Mucosa of descending colon (tissue), 3 donors: Measurements from ENCODE around the gene UBE2M. TPM values are rescaled to one million over a fixed set of nuclear protein-coding genes. Genes with fewer than 3 reads are reported as not detected.
"Not testable (repeated sequence)": the region's sequence is repeated elsewhere in the genome, so short reads cannot be mapped to it uniquely, and the experiment has no call there.

Experiments
- ATAC-seq: fragments of 200-7000 bp; cut with Tn5 transposase; one replicate; pipeline ENCODE4 v1.9.1; 2020; ENCODE audit warnings: mild to moderate bottlenecking, moderate library complexity
- DNase-seq, 3 donors: peaks; one replicate each; pipeline ENCODE4 v3.0.0-alpha.2; 2020
- H3K36me3 ChIP-seq: fragments of 200-600 bp; one replicate; pipeline ENCODE4 v1.8.0; 2021; ENCODE audit warnings: low read depth, mild to moderate bottlenecking
- H3K4me1 ChIP-seq: fragments of 200-600 bp; one replicate; pipeline ENCODE4 v1.8.0; 2021; ENCODE audit warnings: low read depth, mild to moderate bottlenecking
- H3K4me3 ChIP-seq: fragments of 200-600 bp; one replicate; pipeline ENCODE4 v1.8.0; 2021; ENCODE audit warnings: mild to moderate bottlenecking
- H3K9me3 ChIP-seq: fragments of 200-600 bp; one replicate; pipeline ENCODE4 v1.8.0; 2021; ENCODE audit warnings: mild to moderate bottlenecking
- intact Hi-C, 2 donors: fragments of 100-400 bp; cut with DNase I in 1 of 2; cut with micrococcal nuclease in 1 of 2; formaldehyde crosslinking; loops; one replicate each; pipeline versions ENCODE4 v1.11.0 to v1.11.1; 2022; cut with DNase I, micrococcal nuclease
- long read RNA-seq, 2 donors: library from polyadenylated mRNA; unstranded; transcript quantifications; one replicate each; pipeline ENCODE4 v2.0.0, GENCODE V29; 2019 to 2021
- total RNA-seq, 3 donors: library from RNA; stranded (reverse); fragmentation: NEBNext Ultra II Directional in 2 of 3; extraction: Animal tissue kit (Norgen Biotek cat#: 25700) in 2 of 3; gene quantifications; one replicate each; pipeline versions ENCODE4 v1.2.1 to v1.2.4, GENCODE V29; 2021 to 2023
- TF ChIP-seq, protein P1 (sequence below): fragments of 200-600 bp; IDR thresholded peaks from one replicate; pipeline ENCODE4 v1.8.0; 2022; ENCODE audit warnings: antibody characterized with exemption, mild to moderate bottlenecking
- donor health status: DM: no; HTN: no; CAD: no; lungs with moderate emphysema.
- donor health status: DM: no; HTN: no; CAD: no.
- donor health status: DM: no; HTN: yes; CAD: no.

Gene UBE2M
- total RNA-seq, result 100 to 1,000 TPM in 1 of 3 donors, 10 to 100 TPM in 2; 49.4 to 101 (median 66.7) TPM
- long read RNA-seq, donor 1, transcript UBE2M-201 (6 exons, 1,508 nt), result major isoform, 171 of 180 reads
- long read RNA-seq, donor 1, partial matches to known transcripts, result 2 of 180 reads
- long read RNA-seq, donor 1, other reads (novel, unspliced or antisense), result 7 of 180 reads
- long read RNA-seq, donor 2, transcript UBE2M-201 (6 exons, 1,508 nt), result major isoform, 6 of 8 reads
- long read RNA-seq, donor 2, partial matches to known transcripts, result 2 of 8 reads
- long read RNA-seq, donor 2, other reads (novel, unspliced or antisense), result 0 of 8 reads

DNA sequence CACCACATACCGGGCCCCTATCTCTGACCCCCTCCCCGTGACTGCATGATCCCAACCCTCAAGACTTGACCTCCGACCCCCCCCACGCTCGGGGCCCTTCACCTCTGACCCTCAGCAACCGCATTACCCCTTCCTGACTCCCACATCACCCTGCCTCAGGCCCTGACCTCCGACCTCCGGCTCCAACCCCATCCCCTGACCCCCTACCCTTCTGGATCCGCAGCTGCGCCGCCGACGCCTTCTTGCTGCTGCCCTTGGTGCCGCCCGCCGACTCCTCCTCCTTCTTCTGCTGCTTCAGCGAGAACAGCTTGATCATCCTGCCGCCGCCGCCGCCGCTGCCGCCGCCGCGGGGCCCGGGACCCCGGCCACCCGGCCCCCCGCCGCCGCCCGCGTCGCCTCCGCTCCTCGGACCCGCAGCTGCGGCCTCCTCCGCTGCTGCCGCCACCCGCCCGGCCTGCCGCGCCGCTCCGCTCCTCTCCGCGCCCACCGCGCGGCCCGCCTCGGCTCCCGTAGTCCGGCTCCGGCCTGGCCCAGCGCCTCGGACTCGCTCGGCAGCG, at the start of gene UBE2M:
TSS of gene UBE2M (minus strand) at position 546 of the 557 bp plus-strand sequence. CDS start at position 316, 230 bp downstream.
- TF ChIP-seq, protein P1, sequence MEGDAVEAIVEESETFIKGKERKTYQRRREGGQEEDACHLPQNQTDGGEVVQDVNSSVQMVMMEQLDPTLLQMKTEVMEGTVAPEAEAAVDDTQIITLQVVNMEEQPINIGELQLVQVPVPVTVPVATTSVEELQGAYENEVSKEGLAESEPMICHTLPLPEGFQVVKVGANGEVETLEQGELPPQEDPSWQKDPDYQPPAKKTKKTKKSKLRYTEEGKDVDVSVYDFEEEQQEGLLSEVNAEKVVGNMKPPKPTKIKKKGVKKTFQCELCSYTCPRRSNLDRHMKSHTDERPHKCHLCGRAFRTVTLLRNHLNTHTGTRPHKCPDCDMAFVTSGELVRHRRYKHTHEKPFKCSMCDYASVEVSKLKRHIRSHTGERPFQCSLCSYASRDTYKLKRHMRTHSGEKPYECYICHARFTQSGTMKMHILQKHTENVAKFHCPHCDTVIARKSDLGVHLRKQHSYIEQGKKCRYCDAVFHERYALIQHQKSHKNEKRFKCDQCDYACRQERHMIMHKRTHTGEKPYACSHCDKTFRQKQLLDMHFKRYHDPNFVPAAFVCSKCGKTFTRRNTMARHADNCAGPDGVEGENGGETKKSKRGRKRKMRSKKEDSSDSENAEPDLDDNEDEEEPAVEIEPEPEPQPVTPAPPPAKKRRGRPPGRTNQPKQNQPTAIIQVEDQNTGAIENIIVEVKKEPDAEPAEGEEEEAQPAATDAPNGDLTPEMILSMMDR, result no peak
- peaks cover 43% of the 10 kb centered on the region for H3K4me1 ChIP-seq
- no peak for ATAC-seq
- intact Hi-C loops, result no loop called here
- no peaks in the 10 kb centered on the region for H3K9me3 ChIP-seq
- DNase-seq, result peak; percentile 64 to 88 (median 77)
- H3K36me3 ChIP-seq, result peaks cover 8% of the 10 kb centered on the region
- peak within 1 kb of the TSS; percentile 57 for H3K4me3 ChIP-seq

DNA sequence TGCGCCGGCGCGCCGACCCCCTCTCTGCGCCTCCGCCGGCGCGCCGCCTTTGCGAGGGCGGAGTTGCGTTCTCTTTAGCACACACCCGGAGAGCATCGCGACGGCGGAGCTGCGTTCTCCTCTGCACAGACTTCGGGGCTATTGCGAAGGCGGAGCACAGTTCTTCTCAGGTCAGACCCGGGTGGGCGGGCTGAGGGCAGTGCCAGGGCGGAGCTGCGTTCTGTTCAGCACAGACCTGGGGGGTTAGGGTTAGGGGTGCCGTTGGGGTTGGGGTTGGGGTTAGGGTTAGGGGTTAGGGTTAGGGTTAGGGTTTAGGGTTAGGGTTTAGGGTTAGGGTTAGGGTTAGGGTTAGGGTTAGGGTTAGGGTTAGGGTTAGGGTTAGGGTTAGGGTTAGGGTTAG, 48.8 kb upstream of the UBE2M start:
- DNase-seq, result peak in 2 of 3 donors; percentile 26 to 51
- intact Hi-C loops, H3K36me3 ChIP-seq, H3K4me1 ChIP-seq, H3K9me3 ChIP-seq, H3K4me3 ChIP-seq, ATAC-seq: not testable (repeated sequence)

DNA sequence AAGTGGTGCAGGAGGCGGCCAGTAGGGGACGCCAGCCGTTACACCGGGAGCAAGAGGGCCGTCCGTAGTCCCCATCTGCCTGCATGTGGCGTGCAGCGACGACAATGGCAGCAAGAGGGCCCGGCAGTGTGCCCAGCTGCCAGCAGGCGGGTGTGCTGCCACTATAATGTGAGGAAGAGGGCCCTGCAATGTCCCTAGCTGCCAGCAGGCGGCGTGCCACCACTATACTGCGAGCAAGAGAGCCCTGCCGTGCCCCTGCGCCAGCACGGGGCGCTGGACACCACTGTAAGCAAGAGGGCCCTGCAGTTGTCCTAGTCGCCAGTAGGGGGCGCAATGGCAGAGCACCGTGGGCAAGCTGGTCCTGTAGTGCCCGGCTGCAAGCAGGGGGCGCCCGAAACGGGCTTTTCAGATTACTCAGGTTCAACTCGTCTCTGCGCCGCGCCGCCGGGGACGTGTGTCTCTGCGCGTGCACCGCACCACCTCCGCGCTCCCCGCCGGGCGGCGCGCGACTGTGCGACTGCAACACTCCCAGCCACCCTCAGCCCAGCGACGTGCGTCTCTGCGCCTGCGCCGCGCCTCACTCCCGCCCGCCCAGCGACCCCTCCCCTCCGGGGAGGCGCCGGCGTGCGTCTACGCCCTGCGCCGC, 48.0 kb upstream of the UBE2M start:
- H3K9me3 ChIP-seq, H3K4me3 ChIP-seq, H3K36me3 ChIP-seq, H3K4me1 ChIP-seq, intact Hi-C loops, ATAC-seq: not testable (repeated sequence)
- DNase-seq, result peak in 1 of 3 donors; percentile 24
- TF ChIP-seq, protein P1, result peak; percentile 28

GRCh38 chr19:58586133-58586765, 27.8 kb upstream of the UBE2M start:
- Histone ChIP-seq H3K4me3 (no peak overlapping the region), H3K4me1 (no peaks in the 10 kb centered on the region), H3K36me3 (no peaks in the 10 kb centered on the region), H3K9me3 (no peaks in the 10 kb centered on the region)
- no peak for ATAC-seq
- intact Hi-C loops, result no loop called here
- no peak for DNase-seq
- TF ChIP-seq, protein P1, result no peak

GRCh38 chr19:58585442-58586132, 27.2 kb upstream of the UBE2M start:
- no peak for ATAC-seq
- intact Hi-C loops, result no loop called here

More at GRCh38 chr19:58585442-58586132, 27.2 kb upstream of the UBE2M start:
- no peak for DNase-seq
- H3K4me1 ChIP-seq, result no peaks in the 10 kb centered on the region
- H3K9me3 ChIP-seq, result no peaks in the 10 kb centered on the region
- no peaks in the 10 kb centered on the region for H3K36me3 ChIP-seq
- H3K4me3 ChIP-seq, result no peak overlapping the region
- TF ChIP-seq, protein P1, result no peak
